GM21825 (cell line): ENCODE measurements around the gene RXFP4.
A peak's percentile ranks its signal among the peaks of the same experiment; 100 is the strongest.
"Not testable (repeated sequence)": the region's sequence is repeated elsewhere in the genome, so short reads cannot be mapped to it uniquely, and the experiment has no call there.

Experiments
- ATAC-seq: cut with Tn5 transposase; IDR thresholded peaks from one replicate; pipeline ENCODE4 v1.9.1; 2021; ENCODE audit warnings: mild to moderate bottlenecking, moderate library complexity; ENCODE audit not compliant: unreplicated experiment

RXFP4 gene

DNA sequence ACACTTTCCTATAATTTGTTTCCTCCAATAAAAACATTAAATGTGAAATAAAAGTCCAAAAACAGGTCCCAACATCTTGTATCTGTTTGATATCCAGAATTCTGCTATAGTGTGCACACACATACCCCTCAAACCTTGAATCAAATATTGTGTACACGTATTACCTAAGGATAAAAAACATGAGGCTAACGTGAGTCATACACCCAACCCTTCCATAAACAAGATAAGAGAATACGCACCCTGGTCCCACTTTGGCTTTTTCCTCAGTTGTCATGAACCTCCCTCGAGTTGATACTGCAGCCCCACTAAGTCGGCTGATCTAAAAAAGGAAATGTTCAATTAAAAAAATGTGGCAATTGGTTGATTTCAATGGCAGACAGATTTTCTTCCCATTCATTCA is 12.4 kb upstream of the RXFP4 start:
- ATAC-seq, result no peak

DNA sequence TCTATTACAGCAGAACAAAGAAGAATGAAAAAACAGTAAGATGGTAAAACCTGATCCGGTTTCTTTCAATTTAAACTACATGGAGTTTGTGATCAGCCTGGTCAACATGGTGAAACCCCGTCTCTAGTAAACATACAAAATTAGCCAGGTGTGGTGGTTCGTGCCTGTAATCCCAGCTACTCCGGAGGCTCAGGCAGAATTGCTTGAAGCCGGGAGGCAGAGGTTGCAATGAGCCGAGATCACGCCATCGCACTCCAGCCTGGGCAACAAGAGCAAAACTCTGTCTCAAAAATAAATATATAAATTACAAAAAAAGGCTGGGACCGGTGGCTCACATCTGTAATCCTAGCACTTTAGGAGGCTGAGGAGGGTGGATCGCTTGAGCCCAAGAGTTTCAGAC is 10.7 kb upstream of the RXFP4 start:
- ATAC-seq, result not testable (repeated sequence)

DNA sequence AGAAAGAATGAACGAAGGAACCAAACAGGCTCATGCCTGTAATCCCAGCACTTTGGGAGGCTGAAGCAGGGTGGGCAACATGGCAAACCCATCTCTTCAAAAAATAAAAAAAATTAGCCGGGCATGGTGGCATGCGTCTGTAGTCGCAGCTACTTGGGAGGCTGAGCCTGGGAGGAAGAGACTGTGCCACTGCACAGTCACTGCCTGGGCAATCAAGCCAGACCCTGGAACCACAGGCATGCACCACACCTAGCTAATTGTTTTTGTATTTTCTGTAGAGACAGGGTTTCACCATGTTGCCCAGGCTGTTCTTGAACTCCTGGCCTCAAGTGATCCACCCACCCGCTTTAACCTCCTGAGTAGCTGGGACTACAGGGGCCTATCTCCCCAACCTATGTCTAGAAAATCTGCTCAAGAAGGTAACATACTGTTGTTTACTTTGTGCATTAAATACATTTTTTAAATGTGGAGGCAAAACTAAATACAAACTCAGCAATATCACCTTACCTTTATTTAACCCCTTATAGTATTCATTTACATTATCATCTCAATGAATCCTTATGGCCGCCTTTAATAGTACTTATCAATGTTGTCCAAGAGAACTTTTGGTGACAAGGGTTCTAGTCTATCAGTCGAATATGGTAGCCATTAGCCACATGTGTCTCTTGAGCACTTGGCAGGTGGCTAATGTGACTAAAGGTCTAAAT is 10.0 kb upstream of the RXFP4 start:
- no peak for ATAC-seq

DNA sequence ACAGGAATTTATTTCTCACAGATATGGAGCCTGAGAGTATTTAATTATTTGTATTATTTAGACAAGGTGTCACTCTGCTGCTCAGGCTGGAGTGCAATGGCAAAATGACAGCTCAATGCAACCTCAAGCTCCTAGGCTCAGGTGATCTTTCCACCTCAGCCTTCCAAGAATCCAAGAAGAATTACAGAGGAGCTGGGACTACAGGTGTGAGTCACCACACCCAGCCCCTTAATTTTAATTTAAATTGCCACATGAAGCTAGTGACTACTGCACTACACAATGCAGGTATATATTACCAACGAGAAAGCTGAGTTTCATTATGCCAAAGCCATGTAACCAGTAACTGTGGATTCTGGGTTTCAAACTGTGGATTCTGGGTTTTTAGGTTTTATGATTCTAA is 9.4 kb upstream of the RXFP4 start:
- no peak for ATAC-seq

DNA sequence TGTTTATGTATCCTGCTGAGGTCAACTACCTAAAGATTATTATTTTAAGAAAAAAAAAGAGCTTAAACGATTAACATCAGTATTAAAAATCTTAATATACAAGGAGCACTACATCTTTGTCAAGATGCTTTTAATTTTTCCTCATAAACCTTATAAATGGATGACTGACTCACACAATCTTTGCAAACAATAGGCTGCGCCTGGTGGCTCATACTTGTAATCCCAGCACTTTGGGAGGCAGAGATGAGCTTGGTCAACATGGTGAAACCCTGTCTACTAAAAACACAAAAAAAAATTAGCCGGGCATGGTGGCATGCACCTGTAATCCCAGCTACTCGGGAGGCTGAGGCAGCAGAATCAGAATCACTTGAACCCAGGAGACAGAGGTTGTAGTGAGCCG is 9.0 kb upstream of the RXFP4 start:
- no peak for ATAC-seq

DNA sequence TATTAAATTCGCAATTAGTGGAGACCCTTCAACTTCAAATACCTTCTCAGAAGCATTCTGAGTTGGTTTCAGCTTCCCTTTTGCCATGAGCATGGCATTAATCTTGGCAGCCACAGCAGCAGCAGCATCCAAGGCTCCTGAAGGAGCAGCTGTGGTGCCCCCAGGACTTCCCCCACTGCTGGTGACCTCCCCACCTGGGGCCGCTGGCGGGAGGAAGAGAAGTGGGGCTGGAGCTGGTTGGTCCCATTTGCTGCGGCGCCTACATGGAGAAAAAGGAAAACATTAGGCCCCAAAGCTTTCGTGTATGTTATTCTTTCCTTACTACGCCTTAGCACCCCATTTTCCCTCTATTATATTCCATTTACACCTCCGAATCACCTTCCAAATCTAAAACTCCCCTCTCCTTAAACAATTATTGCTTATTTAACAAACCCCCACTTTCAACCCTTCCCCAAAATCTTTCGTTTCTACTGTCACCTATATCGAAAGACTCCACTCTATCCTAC is 7.8 kb upstream of the RXFP4 start:
- ATAC-seq, result no peak

DNA sequence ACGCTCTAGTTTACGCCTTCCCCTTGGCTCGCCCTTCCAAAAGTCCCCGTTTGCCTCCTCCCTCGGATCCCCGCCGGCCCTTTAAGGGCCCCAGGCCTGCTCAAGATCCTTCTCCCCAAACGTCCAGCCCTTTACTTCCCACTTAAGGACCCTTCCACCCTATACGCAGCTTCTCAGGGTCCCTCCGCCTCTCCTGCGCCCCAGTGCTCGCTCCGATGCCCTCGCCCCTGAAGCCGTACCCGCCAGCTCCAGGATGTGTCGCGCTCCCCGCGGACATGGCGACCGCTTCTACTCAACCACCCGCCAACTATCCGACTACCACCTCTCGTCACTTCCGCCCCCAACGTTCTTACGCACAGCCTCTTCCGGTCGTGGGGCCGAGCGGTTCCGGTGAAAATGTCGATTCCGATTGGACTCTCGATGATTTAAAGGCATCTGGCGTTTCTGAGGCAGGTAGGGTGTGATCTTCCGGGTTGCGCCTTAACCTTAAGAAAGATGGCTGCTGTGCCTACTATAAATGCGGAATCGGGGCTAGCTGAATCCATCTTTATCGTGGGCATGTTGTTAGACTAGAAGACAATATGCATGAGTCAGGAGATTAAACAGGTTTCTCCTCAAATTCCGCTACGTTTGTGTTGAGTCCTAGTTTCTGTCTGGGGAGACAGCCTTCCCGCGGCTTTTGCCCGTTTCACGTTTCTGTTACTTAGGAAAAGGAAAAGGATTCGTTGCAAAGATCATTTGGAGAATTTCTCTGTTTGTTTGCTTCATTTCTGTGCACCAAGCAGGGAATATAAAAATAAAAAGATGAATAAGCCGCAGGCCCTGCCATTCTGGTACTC is 7.1 kb upstream of the RXFP4 start, which contains the start of gene KHDC4:
Gene KHDC4 (minus strand): TSS at position 317 of the 839 bp plus-strand sequence. CDS start 40 bp downstream, at position 277.
- ATAC-seq, result peak; percentile 87

DNA sequence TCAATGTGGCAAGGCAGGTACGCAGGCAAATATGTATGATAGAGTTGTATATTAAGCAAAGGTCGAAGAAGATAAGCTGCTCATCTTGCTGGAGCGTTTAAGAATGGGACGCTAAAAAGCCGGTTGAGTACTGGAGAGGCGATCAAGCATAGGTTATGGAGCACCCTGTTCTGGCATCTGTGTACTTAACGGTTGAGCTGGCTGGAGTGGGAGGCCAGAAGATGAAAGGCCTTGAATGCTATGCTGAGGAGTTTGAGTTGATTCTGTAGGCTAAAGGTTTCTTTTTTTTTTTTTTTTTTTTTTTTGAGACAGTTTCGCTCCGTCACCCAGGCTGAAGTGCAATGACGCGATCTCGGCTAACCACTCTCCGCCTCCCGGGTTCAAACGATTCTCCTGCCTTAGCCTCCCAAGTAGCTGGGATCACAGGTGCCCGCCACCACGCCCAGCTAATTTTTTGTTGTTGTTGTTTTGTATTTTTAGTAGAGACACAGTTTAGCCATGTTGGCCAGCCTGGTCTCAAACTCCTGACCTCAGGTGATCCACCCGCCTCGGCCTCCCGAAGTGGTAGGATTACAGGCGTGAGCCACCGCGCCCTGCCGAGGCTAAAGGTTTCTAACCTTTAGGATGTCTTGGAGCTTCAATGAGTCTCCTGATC is 6.4 kb upstream of the RXFP4 start:
- no peak for ATAC-seq

DNA sequence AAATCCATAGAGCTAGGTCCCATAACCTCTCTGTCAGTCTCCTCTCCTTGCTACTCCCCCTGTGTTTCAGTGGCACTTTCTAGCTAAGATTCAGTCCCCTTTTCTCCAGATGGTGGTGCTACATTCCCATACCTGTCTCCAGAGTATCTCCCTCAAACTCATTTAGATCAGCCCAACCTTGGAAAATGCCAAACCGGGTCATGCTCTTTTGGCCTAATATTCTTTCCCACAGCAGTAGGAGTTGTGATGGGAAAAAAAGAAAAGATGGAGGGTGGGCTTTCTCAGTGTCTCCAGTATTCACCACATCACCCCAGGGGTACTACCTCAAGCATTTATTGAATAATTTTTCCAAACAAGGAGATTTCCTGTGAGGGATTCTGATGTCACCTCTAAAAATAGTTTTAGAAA is 3.2 kb upstream of the RXFP4 start:
- ATAC-seq, result no peak

DNA sequence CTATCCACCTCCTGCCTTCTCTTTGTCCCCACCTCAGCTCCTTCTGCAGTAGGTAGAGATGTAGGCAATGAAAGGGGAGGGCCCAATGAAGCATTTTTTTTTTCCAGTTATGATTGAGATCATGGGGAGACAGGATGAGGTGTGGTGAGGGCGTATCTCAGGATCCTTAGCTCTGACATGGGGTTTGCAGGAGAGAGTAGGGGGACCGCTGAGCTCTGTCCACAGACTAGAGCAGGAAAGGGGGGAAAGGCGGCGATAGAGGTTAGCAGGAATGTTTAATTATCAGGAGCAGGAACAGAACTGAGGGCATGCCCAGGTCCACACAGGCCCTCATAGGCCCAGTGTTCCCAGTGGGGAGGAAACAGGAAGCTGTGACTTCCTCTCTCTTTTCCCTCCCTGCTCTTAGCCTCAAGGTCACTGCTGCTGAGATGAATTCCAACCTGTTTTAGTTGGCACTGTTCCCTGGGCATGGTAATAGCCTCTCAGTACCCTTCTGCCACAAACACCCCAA is 901 bp upstream of the RXFP4 start:
- ATAC-seq, result no peak

DNA sequence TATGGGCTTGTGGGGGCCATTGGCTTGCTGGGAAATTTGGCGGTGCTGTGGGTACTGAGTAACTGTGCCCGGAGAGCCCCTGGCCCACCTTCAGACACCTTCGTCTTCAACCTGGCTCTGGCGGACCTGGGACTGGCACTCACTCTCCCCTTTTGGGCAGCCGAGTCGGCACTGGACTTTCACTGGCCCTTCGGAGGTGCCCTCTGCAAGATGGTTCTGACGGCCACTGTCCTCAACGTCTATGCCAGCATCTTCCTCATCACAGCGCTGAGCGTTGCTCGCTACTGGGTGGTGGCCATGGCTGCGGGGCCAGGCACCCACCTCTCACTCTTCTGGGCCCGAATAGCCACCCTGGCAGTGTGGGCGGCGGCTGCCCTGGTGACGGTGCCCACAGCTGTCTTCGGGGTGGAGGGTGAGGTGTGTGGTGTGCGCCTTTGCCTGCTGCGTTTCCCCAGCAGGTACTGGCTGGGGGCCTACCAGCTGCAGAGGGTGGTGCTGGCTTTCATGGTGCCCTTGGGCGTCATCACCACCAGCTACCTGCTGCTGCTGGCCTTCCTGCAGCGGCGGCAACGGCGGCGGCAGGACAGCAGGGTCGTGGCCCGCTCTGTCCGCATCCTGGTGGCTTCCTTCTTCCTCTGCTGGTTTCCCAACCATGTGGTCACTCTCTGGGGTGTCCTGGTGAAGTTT is 550 bp downstream of the RXFP4 start:
- no peak for ATAC-seq

DNA sequence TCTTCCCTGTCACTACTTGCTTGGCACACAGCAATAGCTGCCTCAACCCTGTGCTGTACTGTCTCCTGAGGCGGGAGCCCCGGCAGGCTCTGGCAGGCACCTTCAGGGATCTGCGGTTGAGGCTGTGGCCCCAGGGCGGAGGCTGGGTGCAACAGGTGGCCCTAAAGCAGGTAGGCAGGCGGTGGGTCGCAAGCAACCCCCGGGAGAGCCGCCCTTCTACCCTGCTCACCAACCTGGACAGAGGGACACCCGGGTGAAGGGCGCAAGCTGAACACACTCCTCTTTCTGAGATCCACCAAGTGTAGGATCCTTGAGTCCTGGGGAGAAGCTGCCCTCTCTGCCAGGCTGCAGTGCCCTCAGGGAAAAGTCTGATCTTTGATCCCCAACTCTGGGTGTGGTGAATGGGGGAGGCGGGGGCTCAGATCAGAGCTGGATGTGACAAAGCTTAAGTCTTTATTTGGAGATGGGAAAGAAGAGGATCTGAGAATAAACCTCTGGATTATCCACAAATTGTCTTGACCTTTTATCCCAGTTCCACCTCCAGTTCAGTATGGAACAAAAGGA is 1.2 kb downstream of the RXFP4 start:
- ATAC-seq, result no peak

DNA sequence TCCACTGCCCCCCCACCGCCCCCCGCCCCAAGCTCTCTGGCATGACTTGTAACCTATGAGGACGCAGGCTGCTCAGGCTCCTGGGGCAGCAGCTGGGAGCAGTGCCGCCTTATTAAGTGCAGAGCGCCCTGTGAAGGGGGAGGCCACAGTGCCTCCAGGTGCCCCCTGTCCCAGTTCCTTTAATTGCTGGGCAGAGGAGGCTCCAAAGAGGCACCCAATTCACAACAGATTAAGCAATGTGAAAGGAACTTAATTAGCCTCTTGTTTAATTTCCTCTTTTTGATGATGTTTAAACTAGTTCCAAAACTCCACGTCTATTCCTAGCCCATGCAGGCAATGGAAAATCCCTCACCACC is 3.0 kb downstream of the RXFP4 start:
- no peak for ATAC-seq

DNA sequence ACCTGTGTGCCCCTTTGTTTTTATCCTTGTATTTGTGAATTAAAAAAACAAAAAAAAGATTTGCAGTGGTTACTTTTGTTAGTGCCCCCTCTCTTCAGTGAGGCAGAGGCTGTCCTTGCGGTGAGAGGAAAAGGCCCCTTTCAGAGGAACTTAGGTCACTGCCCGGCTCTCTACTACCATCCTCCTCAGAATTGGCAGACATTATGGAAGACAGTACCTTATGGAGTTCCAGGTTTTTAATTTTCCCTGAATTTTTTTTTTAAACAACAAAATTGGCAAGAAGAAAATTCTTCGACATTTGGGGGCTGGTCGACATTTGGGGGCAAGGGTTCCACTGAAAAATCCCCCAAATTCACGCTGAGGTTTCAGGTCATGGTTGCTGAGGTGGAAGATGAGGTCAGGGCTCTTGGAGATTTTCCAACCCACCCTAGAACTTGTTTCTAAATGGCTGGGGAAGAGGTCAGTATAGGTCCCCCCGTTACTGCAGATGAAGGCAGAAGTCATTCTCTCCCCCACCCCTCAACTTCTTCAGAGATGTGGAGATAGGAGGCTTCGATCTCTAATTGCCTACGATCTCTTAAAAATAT is 5.3 kb downstream of the RXFP4 start:
- no peak for ATAC-seq

DNA sequence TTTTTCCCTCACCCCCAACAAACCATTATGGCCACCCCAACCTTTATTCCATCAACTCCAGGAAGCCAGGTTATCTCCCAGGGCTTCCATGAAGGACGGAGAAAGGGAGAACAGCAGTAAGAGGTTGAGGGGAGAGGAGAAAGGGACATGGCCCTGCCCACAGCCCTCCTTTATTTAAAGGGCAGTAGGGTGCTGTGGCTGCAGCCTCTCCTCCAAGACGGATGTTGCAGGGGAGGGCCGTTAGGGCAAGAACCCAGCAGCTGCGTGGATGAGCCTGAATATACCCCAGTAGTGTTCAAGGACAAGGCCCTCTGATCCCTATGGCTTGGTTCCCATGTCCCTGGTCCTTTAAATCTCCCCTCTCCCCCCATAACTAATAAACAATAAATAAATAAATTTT is 5.9 kb downstream of the RXFP4 start:
- ATAC-seq, result no peak

DNA sequence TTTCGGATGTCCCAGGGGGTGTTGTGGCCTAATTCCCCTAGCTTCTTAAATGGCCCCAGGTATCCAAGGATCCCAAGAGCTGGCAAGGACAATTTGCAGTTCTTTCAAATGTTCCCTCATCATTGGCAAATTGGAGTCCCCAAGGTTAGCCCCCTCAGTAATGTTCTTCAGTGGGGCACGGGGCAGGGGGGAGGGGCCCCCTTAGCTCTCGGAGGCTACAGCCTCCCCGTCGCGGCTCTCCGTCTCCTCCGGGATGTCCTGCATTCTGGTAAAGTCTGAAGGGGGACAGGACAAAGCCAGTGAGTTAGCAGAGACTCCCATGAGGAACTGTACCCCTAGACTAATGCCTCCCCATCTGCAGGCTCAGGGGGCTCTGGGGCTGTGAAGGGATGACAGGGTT is 6.3 kb downstream of the RXFP4 start:
- no peak for ATAC-seq

DNA sequence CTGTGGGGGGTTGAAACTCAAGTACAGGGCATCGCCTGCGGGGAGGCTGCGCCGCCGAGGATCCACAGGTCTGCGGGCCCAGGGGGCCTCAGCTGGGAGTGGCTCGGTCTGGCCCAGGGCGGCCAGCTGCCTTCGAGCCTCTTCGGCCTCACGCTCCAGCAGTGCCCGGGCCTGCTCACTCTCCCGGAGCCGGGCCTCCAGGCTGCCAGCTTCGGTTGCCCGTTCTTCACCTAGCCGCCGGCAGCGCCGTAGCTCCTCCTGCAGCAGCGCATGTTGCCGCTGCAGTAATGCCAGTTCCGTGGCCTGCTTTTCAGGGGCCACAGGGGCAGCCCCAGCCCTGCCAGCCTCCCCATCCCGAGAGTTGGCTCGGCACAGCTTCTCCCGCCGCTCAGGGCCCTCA is 9.4 kb downstream of the RXFP4 start:
- ATAC-seq, result no peak

DNA sequence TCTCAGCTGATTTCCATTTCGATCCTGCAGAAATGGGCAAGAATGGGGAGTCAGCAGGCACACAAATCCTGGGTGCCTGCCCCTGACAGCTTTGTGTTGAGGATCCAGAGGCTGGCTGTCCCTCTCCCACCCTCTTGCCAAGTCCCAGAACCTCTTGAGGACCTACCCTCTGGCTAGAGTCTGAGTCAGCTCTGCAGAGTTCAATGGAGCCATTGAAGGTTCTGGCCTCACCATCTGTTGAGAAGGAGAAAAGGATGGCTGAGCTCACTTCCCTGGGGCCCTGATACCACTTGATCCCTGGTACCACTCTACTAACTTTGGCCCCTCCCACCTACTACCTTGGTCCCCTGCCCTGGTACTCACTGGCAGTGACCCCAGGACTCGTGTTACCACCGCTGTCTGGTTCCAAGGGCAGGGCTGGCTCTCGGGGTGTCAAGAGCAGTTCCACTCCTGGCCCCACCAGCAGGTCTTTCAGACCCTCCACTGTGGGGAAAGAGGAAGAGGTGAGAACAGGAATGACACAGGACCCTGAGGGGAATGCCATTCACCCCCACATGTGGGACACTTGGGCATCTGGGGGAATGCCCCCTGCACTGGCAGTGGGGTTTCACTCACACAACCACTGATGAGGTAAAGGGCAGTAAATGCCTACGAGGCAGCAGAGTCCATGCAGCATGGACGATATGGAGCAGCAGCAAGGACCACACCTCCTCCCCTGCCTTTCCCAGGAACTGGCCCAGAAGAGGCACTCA is 10.5 kb downstream of the RXFP4 start:
- no peak for ATAC-seq

DNA sequence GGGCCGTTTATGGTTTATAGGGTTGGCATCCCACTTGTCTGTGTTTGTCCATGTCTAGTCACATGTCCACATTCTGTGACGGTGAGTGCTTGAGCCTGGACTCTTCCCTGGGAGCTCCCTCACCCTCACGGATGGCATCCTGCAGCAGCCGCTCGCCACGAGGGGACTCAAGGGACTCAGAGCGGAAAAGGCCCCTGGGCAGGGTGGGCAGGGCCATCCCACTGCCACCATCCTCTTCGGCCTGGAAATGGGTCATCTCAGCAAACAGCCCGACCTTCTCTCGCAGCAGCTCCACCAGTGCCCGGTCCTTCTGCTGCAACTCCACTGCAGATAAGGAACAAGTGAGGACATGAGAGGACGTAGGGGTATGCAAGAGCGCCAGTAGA is 11.1 kb downstream of the RXFP4 start:
- ATAC-seq, result no peak

DNA sequence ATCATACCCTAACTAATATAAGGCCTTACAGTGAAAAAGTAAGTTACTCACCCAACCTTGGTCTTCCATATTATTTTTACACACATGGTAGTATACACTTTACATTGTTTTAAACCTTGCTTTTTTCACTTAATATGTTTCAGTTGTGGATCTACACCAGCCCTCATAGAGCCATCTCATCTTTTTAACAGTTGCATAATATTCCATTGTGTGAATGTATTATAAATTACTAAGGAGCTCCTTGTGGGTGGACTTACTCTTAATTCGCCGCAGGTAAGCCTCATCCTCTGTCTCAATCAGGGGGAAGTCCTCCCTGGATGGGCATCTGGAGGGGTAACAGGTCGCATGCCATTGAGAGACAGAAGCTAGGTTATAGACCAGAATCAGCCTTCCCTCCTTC is 13.2 kb downstream of the RXFP4 start:
- ATAC-seq, result no peak
